Smooth muscle cell (in vitro differentiated cells): ENCODE results near the gene NCOA5. TPM values are rescaled to one million over a fixed set of nuclear protein-coding genes. Genes with fewer than 3 reads are reported as not detected.

Experiments used
- DNase-seq: peaks from one replicate; lab custom pipeline; 2025; ENCODE audit not compliant: unreplicated experiment; lab: John Stamatoyannopoulos, UW
- H2AFZ ChIP-seq: fragments of 200-600 bp; sonication (generic); 2 replicates; pipeline ENCODE4 v1.6.0; 2016; ENCODE audit warnings: antibody characterized with exemption, low read depth, mild to moderate bottlenecking
- H3F3A ChIP-seq: fragments of 200-600 bp; sonication (generic); 2 replicates; pipeline ENCODE4 v1.6.0; 2017; ENCODE audit warnings: antibody characterized with exemption, low read depth
- H3K27ac ChIP-seq: fragments of 200-600 bp; sonication (generic); 2 replicates; pipeline ENCODE4 v1.5.1; 2016; ENCODE audit warnings: low read depth, mild to moderate bottlenecking
- H3K27me3 ChIP-seq: fragments of 200-600 bp; sonication (generic); 2 replicates; pipeline ENCODE4 v1.6.1; 2016; ENCODE audit warnings: low read depth, mild to moderate bottlenecking
- H3K36me3 ChIP-seq: fragments of 200-600 bp; sonication (generic); 2 replicates; pipeline ENCODE4 v1.5.1; 2016; ENCODE audit warnings: low read depth
- H3K4me1 ChIP-seq: fragments of 200-600 bp; sonication (generic); 2 replicates; pipeline ENCODE4 v1.5.1; 2016; ENCODE audit warnings: low read depth
- H3K4me2 ChIP-seq: fragments of 200-600 bp; sonication (generic); 2 replicates; pipeline ENCODE4 v1.6.0; 2016; ENCODE audit warnings: mild to moderate bottlenecking
- H3K4me3 ChIP-seq: fragments of 200-600 bp; sonication (generic); 2 replicates; pipeline ENCODE4 v1.5.1; 2016; ENCODE audit warnings: mild to moderate bottlenecking
- H3K79me2 ChIP-seq: fragments of 200-600 bp; sonication (generic); 2 replicates; pipeline ENCODE4 v1.6.0; 2016; ENCODE audit warnings: low read depth, mild to moderate bottlenecking
- H3K9ac ChIP-seq: fragments of 200-600 bp; sonication (generic); 2 replicates; pipeline ENCODE4 v1.6.0; 2016; ENCODE audit warnings: low read depth
- H3K9me3 ChIP-seq: fragments of 200-600 bp; sonication (generic); replicated peaks from 2 replicates; pipeline ENCODE4 v1.5.1; 2016; ENCODE audit warnings: low read depth
- H4K20me1 ChIP-seq: fragments of 200-600 bp; sonication (generic); 2 replicates; pipeline ENCODE4 v1.6.0; 2016; ENCODE audit warnings: low read depth
- WGBS: methylation state at CpG from one replicate; pipeline ENCODE4 v1.1.7; 2016; ENCODE audit warnings: low lambda C conversion rate; 5-methylcytosine and 5-hydroxymethylcytosine counted together
- polyA plus RNA-seq: library from polyadenylated mRNA; unstranded; fragments of >200 nt; fragmentation: Nextera tagmentation; extraction: Ambion mirVana; gene quantifications from 2 replicates; pipeline ENCODE4 v1.2.1, GENCODE V29; 2016
- total RNA-seq: library from RNA; depleted of rRNA; stranded (reverse); fragments of >200 nt; gene quantifications from 2 replicates; pipeline ENCODE4 v1.2.3, GENCODE V29; 2014
- TF ChIP-seq, protein P1 (sequence below): fragments of 200-600 bp; sonication (generic); IDR thresholded peaks from 2 replicates; pipeline ENCODE4 v1.5.1; 2017; ENCODE audit warnings: borderline replicate concordance, mild to moderate bottlenecking, antibody characterized with exemption; ENCODE audit not compliant: insufficient read depth, poor library complexity, severe bottlenecking

Gene NCOA5
- total and polyA plus RNA-seq, 2 experiments from 2014 or later = 8.3 to 11.4 TPM

DNA sequence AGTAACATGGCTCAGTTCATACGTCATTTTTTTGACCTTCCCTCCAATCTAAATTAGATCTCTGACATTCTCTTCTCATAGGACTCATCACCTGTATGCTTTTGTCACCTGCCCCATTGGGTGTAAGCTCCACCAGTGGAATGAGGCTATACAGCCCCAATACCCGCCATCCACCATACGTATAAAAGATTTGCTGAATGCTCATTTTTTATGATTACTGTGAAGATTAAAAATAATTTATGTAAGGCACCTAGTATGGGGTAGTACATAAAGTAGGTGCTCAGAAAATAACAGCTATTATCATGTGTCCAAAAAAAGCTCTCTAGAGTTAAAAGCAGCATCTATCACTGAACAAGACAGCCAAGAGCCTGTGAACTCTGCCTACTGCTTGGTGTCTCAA is 24.1 kb downstream of the NCOA5 start:
- Histone ChIP-seq H3K4me2 (no peak overlapping the region), H3K4me3 (no peak overlapping the region), H2AFZ (no peak overlapping the region), H3K9ac (no peak overlapping the region), H3K79me2 (no peaks in the 10 kb centered on the region), H3F3A (no peaks in the 10 kb centered on the region), H3K4me1 (no peaks in the 10 kb centered on the region), H3K27me3 (no peaks in the 10 kb centered on the region), H3K9me3 (no peaks in the 10 kb centered on the region), H4K20me1 (peaks cover 97% of the 10 kb centered on the region), H3K27ac (no peak overlapping the region), H3K36me3 (peaks cover 28% of the 10 kb centered on the region)
- 96% methylated on average over 3 of the region's 3 CpGs for WGBS
- DNase-seq = no peak
- TF ChIP-seq, protein P1, sequence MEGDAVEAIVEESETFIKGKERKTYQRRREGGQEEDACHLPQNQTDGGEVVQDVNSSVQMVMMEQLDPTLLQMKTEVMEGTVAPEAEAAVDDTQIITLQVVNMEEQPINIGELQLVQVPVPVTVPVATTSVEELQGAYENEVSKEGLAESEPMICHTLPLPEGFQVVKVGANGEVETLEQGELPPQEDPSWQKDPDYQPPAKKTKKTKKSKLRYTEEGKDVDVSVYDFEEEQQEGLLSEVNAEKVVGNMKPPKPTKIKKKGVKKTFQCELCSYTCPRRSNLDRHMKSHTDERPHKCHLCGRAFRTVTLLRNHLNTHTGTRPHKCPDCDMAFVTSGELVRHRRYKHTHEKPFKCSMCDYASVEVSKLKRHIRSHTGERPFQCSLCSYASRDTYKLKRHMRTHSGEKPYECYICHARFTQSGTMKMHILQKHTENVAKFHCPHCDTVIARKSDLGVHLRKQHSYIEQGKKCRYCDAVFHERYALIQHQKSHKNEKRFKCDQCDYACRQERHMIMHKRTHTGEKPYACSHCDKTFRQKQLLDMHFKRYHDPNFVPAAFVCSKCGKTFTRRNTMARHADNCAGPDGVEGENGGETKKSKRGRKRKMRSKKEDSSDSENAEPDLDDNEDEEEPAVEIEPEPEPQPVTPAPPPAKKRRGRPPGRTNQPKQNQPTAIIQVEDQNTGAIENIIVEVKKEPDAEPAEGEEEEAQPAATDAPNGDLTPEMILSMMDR = no peak

GRCh38 chr20:46065006-46065405 is 24.8 kb downstream of the NCOA5 start:
- Histone ChIP-seq H2AFZ (no peak overlapping the region), H3K79me2 (no peaks in the 10 kb centered on the region), H3K4me2 (no peak overlapping the region), H3K4me3 (no peak overlapping the region), H3K4me1 (no peaks in the 10 kb centered on the region), H3K36me3 (peaks cover 28% of the 10 kb centered on the region), H3K9ac (no peak overlapping the region), H3K27me3 (peaks cover 3% of the 10 kb centered on the region), H3K9me3 (no peaks in the 10 kb centered on the region), H4K20me1 (peaks cover 97% of the 10 kb centered on the region), H3F3A (no peaks in the 10 kb centered on the region), H3K27ac (no peak overlapping the region)
- no peak for DNase-seq
- TF ChIP-seq, protein P1 = no peak
- 92% methylated on average over 9 of the region's 9 CpGs for WGBS

DNA sequence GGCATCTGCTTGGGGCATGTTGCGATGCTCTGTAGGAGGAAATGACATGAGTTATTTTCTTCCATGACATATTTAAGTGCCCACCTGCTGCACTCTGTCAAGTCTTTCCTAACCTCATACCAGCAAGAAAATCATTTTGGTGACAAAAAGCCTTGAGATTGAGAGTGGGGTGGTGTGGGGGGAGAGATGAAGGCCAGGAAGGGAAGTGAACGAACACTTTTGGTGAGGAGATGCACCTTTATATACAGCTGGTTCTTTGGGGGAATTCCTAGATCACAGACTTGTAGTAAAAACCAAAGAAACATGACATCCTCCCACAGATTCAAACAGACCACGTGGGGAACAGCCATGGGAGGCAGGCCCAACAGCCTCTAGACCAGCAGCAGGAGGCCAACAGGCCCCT is 26.1 kb downstream of the NCOA5 start:
- Histone ChIP-seq H3F3A (no peaks in the 10 kb centered on the region), H3K4me3 (no peak overlapping the region), H3K27ac (no peak overlapping the region), H3K4me2 (no peak overlapping the region), H3K4me1 (peaks cover 1% of the 10 kb centered on the region), H4K20me1 (peaks cover 98% of the 10 kb centered on the region), H3K79me2 (no peaks in the 10 kb centered on the region), H3K9ac (no peak overlapping the region), H3K9me3 (no peaks in the 10 kb centered on the region), H3K27me3 (peaks cover 17% of the 10 kb centered on the region), H2AFZ (no peak overlapping the region), H3K36me3 (peaks cover 28% of the 10 kb centered on the region)
- no peak for DNase-seq
- TF ChIP-seq, protein P1 = no peak
- WGBS = 100% methylated on average over 3 of the region's 3 CpGs

DNA sequence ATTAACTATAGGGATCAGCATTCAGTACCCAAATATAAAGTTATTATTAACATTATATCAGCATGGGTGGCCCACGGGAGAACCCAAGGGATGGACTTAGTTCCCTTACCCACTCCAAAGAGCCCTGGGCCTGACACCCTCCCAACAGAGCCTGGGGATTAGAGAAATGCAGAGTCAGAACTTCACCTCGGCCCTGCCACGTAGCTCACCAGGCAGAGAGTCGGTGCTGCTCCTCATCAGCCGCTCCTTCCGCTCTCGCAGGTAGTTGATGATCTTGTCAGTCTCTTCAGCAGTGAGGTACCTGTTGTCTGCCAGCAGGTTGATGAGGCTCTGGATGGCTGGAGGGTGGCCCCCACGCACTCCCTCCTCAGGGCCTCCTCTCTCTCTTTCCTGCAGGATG is 26.6 kb downstream of the NCOA5 start:
- H3F3A ChIP-seq = no peaks in the 10 kb centered on the region
- H3K27me3 ChIP-seq = peaks cover 22% of the 10 kb centered on the region
- H4K20me1 ChIP-seq = peaks cover 98% of the 10 kb centered on the region
- no peak overlapping the region for H3K27ac ChIP-seq
- H2AFZ ChIP-seq = no peak overlapping the region
- H3K36me3 ChIP-seq = peaks cover 25% of the 10 kb centered on the region
- no peak overlapping the region for H3K4me3 ChIP-seq
- no peak overlapping the region for H3K9ac ChIP-seq
- no peak overlapping the region for H3K4me2 ChIP-seq
- 97% methylated on average over 8 of the region's 8 CpGs for WGBS
- peaks cover 6% of the 10 kb centered on the region for H3K4me1 ChIP-seq
- no peak for DNase-seq
- TF ChIP-seq, protein P1 = no peak
- no peaks in the 10 kb centered on the region for H3K79me2 ChIP-seq
- no peaks in the 10 kb centered on the region for H3K9me3 ChIP-seq
